Fibroblast of villous mesenchyme (primary cell): ENCODE measurements around the gene FGF9. TPM values are rescaled to one million over a fixed set of nuclear protein-coding genes. Genes with fewer than 3 reads are reported as not detected.

ENCODE experiments used
- DNase-seq: peaks from one replicate; pipeline ENCODE4 v3.0.0-alpha.2; 2010; ENCODE audit warnings: low read depth
- H3K4me3 ChIP-seq: 2 replicates; pipeline ENCODE4 v1.5.1; 2011; ENCODE audit warnings: low read depth, mild to moderate bottlenecking, low read length
- total RNA-seq: library from RNA; depleted of rRNA; stranded (reverse); fragments of >200 nt; gene quantifications from 2 replicates; pipeline ENCODE4 v1.2.3, GENCODE V29; 2012
- TF ChIP-seq, protein P1 (sequence below): IDR thresholded peaks from 2 replicates; pipeline ENCODE4 v1.5.1; 2012; ENCODE audit warnings: low read depth, mild to moderate bottlenecking, low read length; ENCODE audit not compliant: insufficient read depth

FGF9 gene
- total RNA-seq, 1 donor = 4.7 TPM

DNA sequence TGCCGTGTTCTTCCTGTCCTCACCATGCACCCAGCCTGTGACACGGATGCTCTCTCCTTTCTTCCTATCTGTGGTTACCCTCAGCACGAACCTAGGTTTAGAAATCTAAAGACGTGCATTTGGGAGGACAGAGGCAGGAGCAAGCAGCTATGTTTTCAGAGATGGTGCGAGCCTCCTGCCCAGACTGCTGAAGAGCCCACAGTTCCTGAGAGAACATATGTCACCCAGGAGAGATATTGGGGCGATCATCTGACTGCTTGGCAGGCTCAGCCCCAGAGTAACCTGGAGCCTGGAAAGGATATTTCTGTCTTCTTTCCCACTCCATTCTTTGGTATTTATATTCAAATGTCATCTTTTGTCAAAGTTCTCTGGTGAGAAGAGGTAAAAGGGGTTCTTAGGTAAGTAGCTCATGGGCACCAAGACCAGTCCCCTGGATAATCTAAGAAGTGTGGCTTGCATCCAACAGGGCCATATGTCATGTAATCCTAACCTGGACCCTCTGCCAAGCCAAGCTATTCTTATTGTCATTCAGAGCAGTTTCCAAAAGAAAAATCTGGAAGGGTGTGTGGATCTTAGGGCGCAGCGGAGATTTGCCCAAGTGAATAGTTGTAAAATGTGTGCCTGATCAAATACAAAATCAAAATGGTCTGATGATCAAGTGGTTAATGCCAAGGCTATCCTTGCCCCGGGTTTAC is 59.5 kb downstream of the FGF9 start:
- H3K4me3 ChIP-seq = no peak overlapping the region
- TF ChIP-seq, protein P1, sequence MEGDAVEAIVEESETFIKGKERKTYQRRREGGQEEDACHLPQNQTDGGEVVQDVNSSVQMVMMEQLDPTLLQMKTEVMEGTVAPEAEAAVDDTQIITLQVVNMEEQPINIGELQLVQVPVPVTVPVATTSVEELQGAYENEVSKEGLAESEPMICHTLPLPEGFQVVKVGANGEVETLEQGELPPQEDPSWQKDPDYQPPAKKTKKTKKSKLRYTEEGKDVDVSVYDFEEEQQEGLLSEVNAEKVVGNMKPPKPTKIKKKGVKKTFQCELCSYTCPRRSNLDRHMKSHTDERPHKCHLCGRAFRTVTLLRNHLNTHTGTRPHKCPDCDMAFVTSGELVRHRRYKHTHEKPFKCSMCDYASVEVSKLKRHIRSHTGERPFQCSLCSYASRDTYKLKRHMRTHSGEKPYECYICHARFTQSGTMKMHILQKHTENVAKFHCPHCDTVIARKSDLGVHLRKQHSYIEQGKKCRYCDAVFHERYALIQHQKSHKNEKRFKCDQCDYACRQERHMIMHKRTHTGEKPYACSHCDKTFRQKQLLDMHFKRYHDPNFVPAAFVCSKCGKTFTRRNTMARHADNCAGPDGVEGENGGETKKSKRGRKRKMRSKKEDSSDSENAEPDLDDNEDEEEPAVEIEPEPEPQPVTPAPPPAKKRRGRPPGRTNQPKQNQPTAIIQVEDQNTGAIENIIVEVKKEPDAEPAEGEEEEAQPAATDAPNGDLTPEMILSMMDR = no peak
- DNase-seq = no peak

DNA sequence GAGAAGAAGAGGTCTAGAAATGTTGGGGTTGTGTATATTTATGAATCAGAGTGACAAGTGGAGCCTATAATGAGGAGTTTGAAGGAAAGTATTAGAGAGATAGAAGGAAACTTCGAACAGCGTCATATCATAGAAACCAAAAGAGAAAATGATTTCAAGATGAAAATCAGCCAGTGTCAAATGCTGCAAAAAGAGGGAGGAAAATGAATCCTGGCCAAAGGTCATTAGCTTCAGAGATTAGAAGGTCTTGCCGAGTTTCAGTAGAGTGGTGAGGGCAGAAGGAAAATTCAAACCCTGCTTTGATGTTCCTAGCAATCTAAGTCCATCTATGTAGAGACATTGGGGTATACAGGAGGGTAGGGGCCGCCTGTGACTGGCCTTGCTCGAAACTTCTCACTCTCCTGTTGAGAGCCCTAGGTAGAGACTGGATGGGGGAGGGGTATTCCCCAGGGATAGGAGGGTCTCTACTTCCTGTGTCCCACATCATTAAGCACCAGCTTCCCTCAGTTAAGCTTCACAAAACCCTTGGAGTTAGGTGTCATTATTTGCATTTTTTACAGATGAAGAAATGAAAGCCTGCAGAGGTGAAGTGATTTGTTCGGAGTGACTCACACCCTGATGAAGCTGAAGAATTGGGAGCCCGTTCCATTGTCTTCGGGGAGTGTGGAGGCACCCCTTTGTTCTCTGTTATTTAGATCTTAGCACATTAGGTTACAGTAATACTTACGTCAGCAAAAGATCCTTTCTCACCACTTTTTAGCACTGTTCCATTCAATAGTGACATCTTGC is 62.8 kb downstream of the FGF9 start:
- no peak for DNase-seq
- H3K4me3 ChIP-seq = no peak overlapping the region
- TF ChIP-seq, protein P1 = no peak

DNA sequence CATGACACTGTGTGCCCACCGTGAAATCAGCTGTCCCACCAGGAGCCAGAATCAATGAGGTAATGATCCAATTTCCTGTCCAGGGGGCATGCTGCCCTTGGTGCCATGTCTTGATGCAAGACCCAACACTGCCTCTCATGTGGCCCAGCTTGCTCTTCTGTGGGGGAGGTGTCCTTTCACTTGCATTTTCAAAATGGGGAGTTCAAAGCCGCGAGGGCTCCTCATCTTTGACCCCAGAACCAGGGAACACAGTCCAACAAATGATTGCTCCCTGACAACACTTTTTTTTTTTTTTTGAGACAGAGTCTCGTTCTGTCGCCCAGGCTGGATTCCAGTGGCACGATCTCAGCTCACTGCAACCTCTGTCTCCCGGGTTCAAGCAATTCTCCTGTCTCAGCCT is 64.1 kb downstream of the FGF9 start:
- no peak for DNase-seq
- TF ChIP-seq, protein P1 = no peak
- H3K4me3 ChIP-seq = no peak overlapping the region

DNA sequence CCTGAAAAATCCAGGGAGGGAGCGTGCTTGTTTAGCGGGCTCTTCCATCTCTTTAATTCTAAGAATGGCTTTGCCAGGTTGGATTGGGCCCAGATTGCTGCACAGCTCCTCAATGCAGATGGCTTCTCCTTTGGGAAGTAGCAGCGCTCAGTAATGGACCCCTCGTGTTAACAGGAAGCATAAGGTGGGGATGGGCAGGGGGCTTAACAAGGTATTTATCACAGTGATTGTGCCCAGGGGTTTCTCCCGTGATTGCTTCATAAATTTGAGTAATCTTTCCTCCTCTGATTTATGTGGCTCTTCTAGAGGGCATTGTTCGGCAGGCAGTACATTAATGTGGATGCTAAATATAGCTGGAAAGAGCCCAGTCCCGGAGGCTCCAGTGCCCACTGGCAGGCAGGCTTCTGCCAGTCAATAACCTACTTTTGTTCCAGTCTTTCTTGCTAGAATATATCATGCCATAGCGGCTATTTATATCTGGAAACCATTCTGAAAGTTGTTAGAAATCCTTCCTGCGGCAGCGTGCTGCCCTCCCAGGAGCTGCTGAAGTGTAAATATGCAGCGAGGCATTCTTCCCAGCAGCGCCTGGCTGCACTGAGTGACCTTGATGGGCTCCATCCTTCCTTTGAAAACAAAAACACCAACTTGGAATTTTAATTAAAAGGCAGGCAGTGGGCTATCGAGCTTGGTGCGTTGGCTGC is 65.0 kb downstream of the FGF9 start:
- H3K4me3 ChIP-seq = no peak overlapping the region
- TF ChIP-seq, protein P1 = no peak
- no peak for DNase-seq

DNA sequence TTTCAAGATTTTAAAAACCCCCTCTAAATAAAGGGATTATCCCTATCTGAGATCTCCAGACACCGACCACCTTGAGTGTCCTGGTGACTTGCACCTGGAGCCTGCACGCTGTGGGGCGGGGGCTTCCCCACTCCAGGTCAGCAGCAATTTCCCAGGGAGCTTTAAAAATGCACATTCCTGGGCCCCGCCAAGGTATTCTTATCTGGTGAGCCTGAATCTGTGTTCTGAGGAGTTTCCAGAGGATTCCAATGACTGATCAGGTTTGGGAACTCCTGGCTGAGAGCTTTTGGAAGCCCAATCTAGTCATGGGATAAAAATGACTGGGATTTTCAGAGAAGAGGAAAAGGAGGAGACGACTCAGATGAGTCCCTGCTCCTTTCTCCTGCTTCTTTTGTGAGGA is 66.1 kb downstream of the FGF9 start:
- no peak for DNase-seq
- TF ChIP-seq, protein P1 = no peak
- H3K4me3 ChIP-seq = no peak overlapping the region

DNA sequence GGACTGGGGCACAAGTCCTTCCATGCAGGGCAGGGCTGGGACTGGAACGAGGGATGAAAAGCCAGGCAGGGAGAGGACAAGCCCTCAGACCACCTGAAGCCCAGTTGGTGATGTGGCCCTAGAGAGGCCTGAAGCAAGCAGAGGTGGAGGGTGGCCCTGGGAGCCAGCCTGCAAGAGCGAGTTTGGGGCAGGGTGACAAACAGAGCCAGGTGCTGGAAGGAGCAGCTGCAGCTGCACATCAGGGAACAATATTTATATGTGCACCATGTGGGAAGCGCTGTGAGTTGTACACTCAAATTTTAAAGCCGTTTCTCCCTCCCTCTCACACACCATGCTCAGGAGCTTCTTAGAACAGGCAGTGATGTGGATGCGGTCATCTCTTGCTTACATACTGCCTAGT is 67.8 kb downstream of the FGF9 start:
- TF ChIP-seq, protein P1 = no peak
- no peak for DNase-seq
- H3K4me3 ChIP-seq = no peak overlapping the region
